Measurements from ENCODE around the gene ICOSLG.

The ICOSLG gene

GRCh38 chr21:44262338-44263056 lies 21.8 kb upstream of the ICOSLG start:
- TF ChIP-seq BACH2 (CRISPR knock-in tag; IDR thresholded peaks at IDR 0.05; ENCODE audit: borderline replicate concordance) (no peak), ZNF565 (CRISPR knock-in tag; conservative IDR thresholded peaks at IDR 0.05; ENCODE audit: low read depth) (no peak), ZFP30 (CRISPR knock-in tag; IDR thresholded peaks at IDR 0.05) (no peak), POU6F1 (CRISPR knock-in tag; IDR thresholded peaks at IDR 0.05; ENCODE audit: borderline replicate concordance, low read depth) (no peak), SNAI2 (CRISPR knock-in tag; IDR thresholded peaks at IDR 0.05) (no peak), ZC3H10 (CRISPR knock-in tag; IDR thresholded peaks at IDR 0.05) (no peak), CSRNP3 (CRISPR knock-in tag; IDR thresholded peaks at IDR 0.05) (no peak), ISL1 (CRISPR knock-in tag; IDR thresholded peaks at IDR 0.05) (no peak)
- no peak for ATAC-seq

GRCh38 chr21:44261675-44262295 lies 21.0 kb upstream of the ICOSLG start, which contains the start of gene DNMT3L:
Gene DNMT3L (minus strand): TSS chr21:44261897. CDS start chr21:44261259, 638 bp downstream.
- no peak for ATAC-seq
- TF ChIP-seq TCF4 (CRISPR knock-in tag; IDR thresholded peaks at IDR 0.05; ENCODE audit: borderline replicate concordance) (no peak), RARB (CRISPR knock-in tag; IDR thresholded peaks at IDR 0.05) (no peak), TSHZ2 (CRISPR knock-in tag; IDR thresholded peaks at IDR 0.05) (no peak), POU6F1 (CRISPR knock-in tag; IDR thresholded peaks at IDR 0.05; ENCODE audit: borderline replicate concordance, low read depth) (no peak), CSRNP3 (CRISPR knock-in tag; IDR thresholded peaks at IDR 0.05) (no peak), ESRRG (CRISPR knock-in tag; IDR thresholded peaks at IDR 0.05) (no peak), ZNF565 (CRISPR knock-in tag; conservative IDR thresholded peaks at IDR 0.05; ENCODE audit: low read depth) (no peak), PATZ1 (CRISPR knock-in tag; IDR thresholded peaks at IDR 0.05; ENCODE audit: borderline replicate concordance) (no peak), CSDC2 (CRISPR knock-in tag; IDR thresholded peaks at IDR 0.05) (no peak), ISL1 (CRISPR knock-in tag; IDR thresholded peaks at IDR 0.05) (no peak), SNAI2 (CRISPR knock-in tag; IDR thresholded peaks at IDR 0.05) (no peak)
